ENCODE data around the gene GNE.

DNA sequence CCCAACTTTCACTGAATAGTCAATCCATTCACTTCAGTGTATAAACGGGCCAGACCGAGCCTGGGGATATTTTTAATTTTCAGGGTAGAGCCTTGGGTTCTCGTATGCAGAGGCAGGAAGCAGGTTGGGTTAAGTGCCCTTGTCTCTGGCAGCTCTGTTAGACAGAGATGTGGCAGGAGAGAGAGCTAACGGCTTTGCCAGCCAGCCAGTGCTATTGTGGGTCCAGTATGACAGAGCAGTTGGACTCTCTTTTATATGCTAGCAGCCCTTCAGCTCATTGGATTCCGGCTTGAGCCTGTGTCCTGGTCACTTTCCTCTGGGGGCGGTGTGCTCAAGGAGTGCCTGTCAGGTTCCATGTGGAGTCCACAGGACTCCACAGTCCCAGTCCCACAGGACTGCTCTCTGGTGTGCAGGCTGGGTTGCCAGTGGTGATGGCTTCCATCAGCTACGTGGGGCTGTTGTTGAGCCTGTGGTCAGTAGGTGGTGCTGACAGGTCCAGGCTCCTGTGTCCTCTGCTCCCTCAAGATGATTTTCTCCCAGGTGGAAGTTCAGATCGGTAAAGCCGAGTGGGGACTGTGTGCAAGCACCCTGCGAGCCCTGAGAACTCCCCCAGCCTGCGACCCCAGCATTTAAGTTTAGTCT, 53.2 kb downstream of the GNE start:
- TF ChIP-seq POLR2AphosphoS5 (IDR thresholded peaks at IDR 0.05; ENCODE audit: control insufficient read depth, insufficient read depth, low read depth, low read length) (no peak), BRF1 (IDR thresholded peaks at IDR 0.05; ENCODE audit: borderline replicate concordance, extremely low read depth, insufficient read length) (no peak), OTX1 (CRISPR knock-in tag; IDR thresholded peaks at IDR 0.05) (no peak), KLF10 (CRISPR knock-in tag; IDR thresholded peaks at IDR 0.05) (no peak), YY1 (IDR thresholded peaks at IDR 0.05; ENCODE audit: borderline replicate concordance in 1 of 3, control insufficient read depth in 1 of 3, extremely low read depth in 1 of 3, insufficient read depth in 3 of 3, insufficient read length in 1 of 3, insufficient replicate concordance in 2 of 3, low read depth in 1 of 3, low read length in 2 of 3) (no peak)
- TF ChIP-seq, protein P1, sequence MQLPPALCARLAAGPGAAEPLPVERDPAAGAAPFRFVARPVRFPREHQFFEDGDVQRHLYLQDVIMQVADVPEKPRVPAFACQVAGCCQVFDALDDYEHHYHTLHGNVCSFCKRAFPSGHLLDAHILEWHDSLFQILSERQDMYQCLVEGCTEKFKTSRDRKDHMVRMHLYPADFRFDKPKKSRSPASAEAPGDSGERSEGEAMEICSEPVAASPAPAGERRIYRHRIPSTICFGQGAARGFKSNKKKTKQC (CRISPR knock-in tag; IDR thresholded peaks at IDR 0.05), result no peak
- TF ChIP-seq, protein P2, sequence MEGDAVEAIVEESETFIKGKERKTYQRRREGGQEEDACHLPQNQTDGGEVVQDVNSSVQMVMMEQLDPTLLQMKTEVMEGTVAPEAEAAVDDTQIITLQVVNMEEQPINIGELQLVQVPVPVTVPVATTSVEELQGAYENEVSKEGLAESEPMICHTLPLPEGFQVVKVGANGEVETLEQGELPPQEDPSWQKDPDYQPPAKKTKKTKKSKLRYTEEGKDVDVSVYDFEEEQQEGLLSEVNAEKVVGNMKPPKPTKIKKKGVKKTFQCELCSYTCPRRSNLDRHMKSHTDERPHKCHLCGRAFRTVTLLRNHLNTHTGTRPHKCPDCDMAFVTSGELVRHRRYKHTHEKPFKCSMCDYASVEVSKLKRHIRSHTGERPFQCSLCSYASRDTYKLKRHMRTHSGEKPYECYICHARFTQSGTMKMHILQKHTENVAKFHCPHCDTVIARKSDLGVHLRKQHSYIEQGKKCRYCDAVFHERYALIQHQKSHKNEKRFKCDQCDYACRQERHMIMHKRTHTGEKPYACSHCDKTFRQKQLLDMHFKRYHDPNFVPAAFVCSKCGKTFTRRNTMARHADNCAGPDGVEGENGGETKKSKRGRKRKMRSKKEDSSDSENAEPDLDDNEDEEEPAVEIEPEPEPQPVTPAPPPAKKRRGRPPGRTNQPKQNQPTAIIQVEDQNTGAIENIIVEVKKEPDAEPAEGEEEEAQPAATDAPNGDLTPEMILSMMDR (IDR thresholded peaks at IDR 0.05 in 2 of 3, conservative IDR thresholded peaks at IDR 0.05 in 1 of 3; ENCODE audit: insufficient read depth in 2 of 3, low read depth in 1 of 3, low read length in 3 of 3), result peak; percentile 16 to 47 (median 42); a peak in 5 of 6 replicates
- TF ChIP-seq, protein P3, sequence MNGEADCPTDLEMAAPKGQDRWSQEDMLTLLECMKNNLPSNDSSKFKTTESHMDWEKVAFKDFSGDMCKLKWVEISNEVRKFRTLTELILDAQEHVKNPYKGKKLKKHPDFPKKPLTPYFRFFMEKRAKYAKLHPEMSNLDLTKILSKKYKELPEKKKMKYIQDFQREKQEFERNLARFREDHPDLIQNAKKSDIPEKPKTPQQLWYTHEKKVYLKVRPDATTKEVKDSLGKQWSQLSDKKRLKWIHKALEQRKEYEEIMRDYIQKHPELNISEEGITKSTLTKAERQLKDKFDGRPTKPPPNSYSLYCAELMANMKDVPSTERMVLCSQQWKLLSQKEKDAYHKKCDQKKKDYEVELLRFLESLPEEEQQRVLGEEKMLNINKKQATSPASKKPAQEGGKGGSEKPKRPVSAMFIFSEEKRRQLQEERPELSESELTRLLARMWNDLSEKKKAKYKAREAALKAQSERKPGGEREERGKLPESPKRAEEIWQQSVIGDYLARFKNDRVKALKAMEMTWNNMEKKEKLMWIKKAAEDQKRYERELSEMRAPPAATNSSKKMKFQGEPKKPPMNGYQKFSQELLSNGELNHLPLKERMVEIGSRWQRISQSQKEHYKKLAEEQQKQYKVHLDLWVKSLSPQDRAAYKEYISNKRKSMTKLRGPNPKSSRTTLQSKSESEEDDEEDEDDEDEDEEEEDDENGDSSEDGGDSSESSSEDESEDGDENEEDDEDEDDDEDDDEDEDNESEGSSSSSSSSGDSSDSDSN (IDR thresholded peaks at IDR 0.05; ENCODE audit: borderline replicate concordance in 1 of 2, low read depth in 2 of 2, low read length in 2 of 2), result no peak

All from K562 (cell line).